Ascending aorta (tissue), 2 donors: ENCODE results near the gene C3orf38. TPM values are rescaled to one million over a fixed set of nuclear protein-coding genes. Genes with fewer than 3 reads are reported as not detected.
"Not testable (repeated sequence)": the region's sequence is repeated elsewhere in the genome, so short reads cannot be mapped to it uniquely, and the experiment has no call there.

Experiments
- DNase-seq, 2 donors: peaks; one replicate each; pipeline ENCODE4 v3.0.0-alpha.2; 2019; ENCODE audit warnings: low spot score in 2 of 2
- H3K27ac ChIP-seq, 2 donors: fragments of 200-600 bp; sonication (generic); one replicate each; pipeline ENCODE4 v1.5.1; 2016 to 2017; ENCODE audit warnings: mild to moderate bottlenecking in 1 of 2
- H3K27me3 ChIP-seq: fragments of 200-600 bp; sonication (generic); one replicate; pipeline ENCODE4 v1.5.1; 2017
- H3K36me3 ChIP-seq, 2 donors: fragments of 200-600 bp; sonication (generic); one replicate each; pipeline ENCODE4 v1.5.1; 2016
- H3K4me1 ChIP-seq, 2 donors: fragments of 200-600 bp; sonication (generic); one replicate each; pipeline ENCODE4 v1.5.1; 2016 to 2017; ENCODE audit warnings: mild to moderate bottlenecking in 1 of 2
- H3K4me3 ChIP-seq, 2 donors: fragments of 200-600 bp; sonication (generic); one replicate each; pipeline ENCODE4 v1.5.1; 2016 to 2017; ENCODE audit warnings: mild to moderate bottlenecking in 1 of 2
- H3K9me3 ChIP-seq, 2 donors: fragments of 200-600 bp; sonication (generic); one replicate each; pipeline ENCODE4 v1.5.1; 2016
- intact Hi-C: fragments of 100-400 bp; cut with DNase I; formaldehyde crosslinking; loops from one replicate; pipeline ENCODE4 v1.15.1; 2023
- total RNA-seq: library from RNA; depleted of rRNA; stranded (reverse); fragments of >200 nt; gene quantifications from one replicate; pipeline ENCODE4 v1.1.0, GENCODE V29; 2016
- TF ChIP-seq, protein P1 (sequence below), 3 experiments: fragments of 200-600 bp in 2 of 3; fragments of 450-650 bp in 1 of 3; sonication (generic) in 2 of 3; IDR thresholded peaks; one replicate each; pipeline ENCODE4 v1.5.1; 2016 to 2019; ENCODE audit warnings: antibody characterized with exemption in 3 of 3, mild to moderate bottlenecking in 1 of 3, moderate library complexity in 1 of 3

C3orf38 gene
- total RNA-seq, 1 donor from 2014 or later, result 13.0 TPM

DNA sequence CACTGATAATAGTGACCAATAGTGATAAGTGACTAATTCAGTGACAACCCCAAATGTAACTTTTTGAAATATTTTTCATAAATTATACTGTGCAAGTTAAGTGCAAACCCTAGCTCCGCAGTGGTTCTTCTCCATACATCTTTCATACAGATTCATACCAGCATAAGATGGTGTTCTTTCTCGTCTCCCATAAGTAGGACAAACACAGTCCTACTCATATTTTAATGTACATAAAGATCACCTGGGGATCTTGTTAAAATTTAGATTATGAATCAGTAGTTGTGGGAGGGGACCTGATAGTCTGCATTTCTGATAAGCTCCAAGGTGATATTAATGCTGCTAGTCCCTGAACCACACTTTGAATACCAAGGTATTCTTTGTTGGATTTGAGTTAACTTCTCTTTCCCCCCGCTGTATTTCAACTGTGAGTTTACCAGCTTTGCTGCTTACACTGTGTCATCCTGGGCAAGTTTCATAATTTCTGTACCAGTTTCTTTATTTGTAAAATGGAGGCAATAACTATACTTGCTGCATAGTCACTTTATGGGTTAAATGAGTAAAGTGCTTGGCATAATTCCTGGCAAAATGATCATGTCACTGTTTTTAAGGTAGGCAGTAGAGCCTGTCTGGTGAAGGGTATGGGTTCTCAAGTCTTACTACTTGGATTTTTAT, 34.7 kb upstream of the C3orf38 start:
- Histone ChIP-seq H3K9me3 (no peaks in the 10 kb centered on the region), H3K4me1 (peaks cover 0 to 4% of the 10 kb centered on the region in 2 donors), H3K4me3 (no peak overlapping the region), H3K27me3 (no peaks in the 10 kb centered on the region), H3K36me3 (peaks cover 0 to 7% of the 10 kb centered on the region in 2 donors), H3K27ac (no peak overlapping the region)
- DNase-seq, result no peak
- intact Hi-C loops, result loop anchor here (10.0 kb wide), 1 partner anchor 110 kb away; no protein-coding TSS in a partner anchor
- TF ChIP-seq, protein P1, sequence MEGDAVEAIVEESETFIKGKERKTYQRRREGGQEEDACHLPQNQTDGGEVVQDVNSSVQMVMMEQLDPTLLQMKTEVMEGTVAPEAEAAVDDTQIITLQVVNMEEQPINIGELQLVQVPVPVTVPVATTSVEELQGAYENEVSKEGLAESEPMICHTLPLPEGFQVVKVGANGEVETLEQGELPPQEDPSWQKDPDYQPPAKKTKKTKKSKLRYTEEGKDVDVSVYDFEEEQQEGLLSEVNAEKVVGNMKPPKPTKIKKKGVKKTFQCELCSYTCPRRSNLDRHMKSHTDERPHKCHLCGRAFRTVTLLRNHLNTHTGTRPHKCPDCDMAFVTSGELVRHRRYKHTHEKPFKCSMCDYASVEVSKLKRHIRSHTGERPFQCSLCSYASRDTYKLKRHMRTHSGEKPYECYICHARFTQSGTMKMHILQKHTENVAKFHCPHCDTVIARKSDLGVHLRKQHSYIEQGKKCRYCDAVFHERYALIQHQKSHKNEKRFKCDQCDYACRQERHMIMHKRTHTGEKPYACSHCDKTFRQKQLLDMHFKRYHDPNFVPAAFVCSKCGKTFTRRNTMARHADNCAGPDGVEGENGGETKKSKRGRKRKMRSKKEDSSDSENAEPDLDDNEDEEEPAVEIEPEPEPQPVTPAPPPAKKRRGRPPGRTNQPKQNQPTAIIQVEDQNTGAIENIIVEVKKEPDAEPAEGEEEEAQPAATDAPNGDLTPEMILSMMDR (IDR thresholded peaks at IDR 0.05), result no peak

DNA sequence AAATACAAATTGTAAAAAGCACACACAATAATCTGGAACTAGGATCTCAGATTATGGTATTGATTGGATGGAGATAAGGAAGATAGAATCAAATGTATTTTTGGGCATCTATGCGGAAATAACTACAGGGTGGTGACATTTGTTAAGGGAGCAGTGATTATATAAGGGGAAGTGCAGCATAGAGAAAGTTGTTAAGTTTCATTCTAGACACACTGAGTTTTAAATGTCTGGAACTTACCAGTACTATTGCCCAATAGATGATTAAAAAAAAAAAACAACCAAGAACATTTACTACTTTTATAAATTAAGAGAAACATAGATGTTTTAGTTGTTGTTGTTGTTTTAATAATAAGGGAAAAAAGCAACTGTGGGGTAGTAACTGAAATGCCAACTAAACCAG, 32.1 kb upstream of the C3orf38 start:
- TF ChIP-seq, protein P1 (IDR thresholded peaks at IDR 0.05), result no peak
- Histone ChIP-seq H3K9me3 (no peaks in the 10 kb centered on the region), H3K36me3 (peaks cover 0 to 7% of the 10 kb centered on the region in 2 donors), H3K27ac (no peak overlapping the region), H3K4me3 (no peak overlapping the region), H3K4me1 (peaks cover 0 to 4% of the 10 kb centered on the region in 2 donors), H3K27me3 (no peaks in the 10 kb centered on the region)
- DNase-seq, result no peak
- intact Hi-C loops, result loop anchor here (10.0 kb wide), 1 partner anchor 113 kb away; no protein-coding TSS in a partner anchor

DNA sequence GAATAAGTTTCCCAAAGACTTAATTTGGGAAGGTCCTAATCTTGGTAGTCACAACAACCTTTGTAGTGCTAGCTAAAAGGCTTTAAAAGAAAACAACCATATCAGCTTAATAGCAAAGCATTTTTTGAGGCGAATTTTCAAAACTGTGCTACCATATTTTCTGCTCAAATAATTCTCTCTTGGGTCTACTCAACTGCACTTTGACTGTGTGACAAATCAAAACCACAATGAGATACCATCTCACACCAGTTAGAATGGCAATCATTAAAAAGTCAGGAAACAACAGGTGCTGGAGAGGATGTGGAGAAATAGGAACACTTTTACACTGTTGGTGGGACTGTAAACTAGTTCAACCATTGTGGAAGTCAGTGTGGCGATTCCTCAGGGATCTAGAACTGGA, 31.2 kb upstream of the C3orf38 start:
- not testable (repeated sequence) for H3K36me3 ChIP-seq, H3K4me3 ChIP-seq, H3K27ac ChIP-seq, H3K4me1 ChIP-seq, H3K9me3 ChIP-seq, DNase-seq, H3K27me3 ChIP-seq
- intact Hi-C loops, result loop anchor here (10.0 kb wide), 1 partner anchor 114 kb away; no protein-coding TSS in a partner anchor

DNA sequence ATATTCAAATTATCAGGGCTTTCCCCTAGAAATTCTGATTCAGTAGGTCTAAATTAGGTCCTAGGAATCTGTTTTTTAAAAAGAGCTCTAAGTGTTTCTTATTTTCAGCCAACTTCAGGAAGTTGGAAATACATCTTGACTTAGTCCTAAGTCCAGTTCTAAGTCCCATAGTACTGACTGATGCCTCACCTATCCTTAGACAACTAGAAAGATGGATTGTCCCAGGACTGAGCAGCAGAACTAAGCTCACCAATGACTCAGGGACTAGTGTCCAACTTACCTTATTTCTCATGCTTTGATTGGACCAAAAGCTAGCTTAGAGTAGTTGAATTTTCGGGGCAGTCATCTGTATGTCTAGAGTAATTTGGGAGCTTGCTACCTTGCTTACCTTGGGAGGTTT, 26.2 kb upstream of the C3orf38 start:
- H3K27me3 ChIP-seq, result no peaks in the 10 kb centered on the region
- H3K4me1 ChIP-seq, result no peaks in the 10 kb centered on the region
- no peak overlapping the region for H3K27ac ChIP-seq
- intact Hi-C loops, result loop anchor here (10.0 kb wide), 1 partner anchor 229 kb away; no protein-coding TSS in a partner anchor
- no peak overlapping the region for H3K4me3 ChIP-seq
- H3K36me3 ChIP-seq, result peaks cover 0 to 3% of the 10 kb centered on the region in 2 donors
- H3K9me3 ChIP-seq, result no peaks in the 10 kb centered on the region
- no peak for DNase-seq
- TF ChIP-seq, protein P1 (IDR thresholded peaks at IDR 0.05), result no peak

DNA sequence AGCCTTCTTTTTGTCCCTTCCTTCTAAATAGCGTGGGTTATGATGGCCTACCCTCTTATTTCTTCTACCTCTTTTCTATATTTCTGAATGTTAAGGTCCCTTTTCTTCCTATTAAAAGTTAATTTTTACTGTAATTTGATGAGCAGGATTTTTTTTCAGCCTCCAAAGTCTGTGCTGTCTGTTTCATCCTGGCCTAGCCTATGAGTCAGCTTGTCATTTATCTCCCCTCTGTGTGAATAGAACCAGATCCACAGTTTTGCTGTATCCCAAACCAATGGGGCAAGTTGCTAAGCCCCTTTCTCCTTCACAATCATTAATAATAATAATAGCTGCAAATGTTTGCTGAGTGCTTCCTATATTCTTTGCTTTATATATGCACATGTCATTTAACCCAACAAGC, 18.1 kb upstream of the C3orf38 start:
- intact Hi-C loops, result no loop called here
- no peaks in the 10 kb centered on the region for H3K9me3 ChIP-seq
- no peak overlapping the region for H3K27ac ChIP-seq
- H3K4me1 ChIP-seq, result no peaks in the 10 kb centered on the region
- no peak overlapping the region for H3K4me3 ChIP-seq
- H3K36me3 ChIP-seq, result peaks cover 6 to 28% of the 10 kb centered on the region in 2 donors
- DNase-seq, result no peak
- TF ChIP-seq, protein P1 (IDR thresholded peaks at IDR 0.05), result no peak
- no peaks in the 10 kb centered on the region for H3K27me3 ChIP-seq

DNA sequence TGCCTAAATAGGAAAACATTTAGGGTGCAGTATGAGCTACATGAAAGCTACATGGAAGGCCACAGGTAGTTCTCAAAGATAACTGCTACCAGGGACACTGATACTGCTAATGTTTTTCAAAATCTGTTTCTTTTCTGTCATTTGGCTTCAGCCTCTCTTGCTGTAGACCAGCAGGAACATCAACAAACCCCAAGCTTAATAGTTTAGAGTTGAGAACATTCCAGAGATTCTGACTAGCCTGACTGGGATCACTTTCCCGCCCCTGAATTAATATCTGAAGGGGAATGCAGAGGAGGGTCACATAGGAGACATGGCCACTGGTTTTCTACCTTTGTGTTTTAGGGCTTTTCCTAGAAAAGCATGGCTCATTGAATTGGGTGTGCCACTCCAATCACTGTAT, 16.9 kb upstream of the C3orf38 start:
- TF ChIP-seq, protein P1 (IDR thresholded peaks at IDR 0.05), result no peak
- H3K9me3 ChIP-seq, result no peaks in the 10 kb centered on the region
- no peak overlapping the region for H3K27ac ChIP-seq
- no peaks in the 10 kb centered on the region for H3K4me1 ChIP-seq
- no peak for DNase-seq
- intact Hi-C loops, result no loop called here
- H3K4me3 ChIP-seq, result no peak overlapping the region
- no peaks in the 10 kb centered on the region for H3K27me3 ChIP-seq
- peaks cover 6 to 34% of the 10 kb centered on the region in 2 donors for H3K36me3 ChIP-seq
